C4-2B (cell line): ENCODE results near the gene TMED4.
"Not testable (repeated sequence)": the region's sequence is repeated elsewhere in the genome, so short reads cannot be mapped to it uniquely, and the experiment has no call there.

Source experiments
- H3K27ac ChIP-seq: fragments of 450-650 bp; 2 replicates; pipeline ENCODE4 v1.5.1; 2017
- ZFX ChIP-seq: fragments of 450-650 bp; IDR thresholded peaks from 2 replicates; pipeline ENCODE4 v1.6.1; 2017
- TF ChIP-seq, protein P1 (sequence below): fragments of 450-650 bp; conservative IDR thresholded peaks from 2 replicates; pipeline ENCODE4 v1.5.1; 2017; ENCODE audit warnings: mild to moderate bottlenecking

The TMED4 gene

DNA sequence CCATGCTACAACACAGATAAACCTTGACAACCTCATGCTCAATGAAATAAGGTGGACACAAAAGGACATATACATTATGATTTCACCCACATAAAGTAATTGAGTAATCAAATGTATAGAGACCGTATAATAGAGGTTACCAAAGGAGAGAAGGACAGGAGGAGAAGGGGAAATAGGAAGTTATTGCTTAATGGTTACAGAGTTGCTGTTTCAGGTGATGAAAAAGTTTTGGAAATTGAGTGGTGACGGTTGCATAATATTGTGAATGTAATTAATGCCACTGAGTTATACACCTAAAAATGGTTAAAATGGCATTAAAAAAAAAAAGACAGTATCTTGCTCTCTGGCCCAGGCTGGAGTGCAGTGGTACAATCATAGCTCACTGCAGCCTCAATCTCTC, 22.9 kb upstream of the TMED4 start:
- TF ChIP-seq ZFX = no peak
- TF ChIP-seq, protein P1, sequence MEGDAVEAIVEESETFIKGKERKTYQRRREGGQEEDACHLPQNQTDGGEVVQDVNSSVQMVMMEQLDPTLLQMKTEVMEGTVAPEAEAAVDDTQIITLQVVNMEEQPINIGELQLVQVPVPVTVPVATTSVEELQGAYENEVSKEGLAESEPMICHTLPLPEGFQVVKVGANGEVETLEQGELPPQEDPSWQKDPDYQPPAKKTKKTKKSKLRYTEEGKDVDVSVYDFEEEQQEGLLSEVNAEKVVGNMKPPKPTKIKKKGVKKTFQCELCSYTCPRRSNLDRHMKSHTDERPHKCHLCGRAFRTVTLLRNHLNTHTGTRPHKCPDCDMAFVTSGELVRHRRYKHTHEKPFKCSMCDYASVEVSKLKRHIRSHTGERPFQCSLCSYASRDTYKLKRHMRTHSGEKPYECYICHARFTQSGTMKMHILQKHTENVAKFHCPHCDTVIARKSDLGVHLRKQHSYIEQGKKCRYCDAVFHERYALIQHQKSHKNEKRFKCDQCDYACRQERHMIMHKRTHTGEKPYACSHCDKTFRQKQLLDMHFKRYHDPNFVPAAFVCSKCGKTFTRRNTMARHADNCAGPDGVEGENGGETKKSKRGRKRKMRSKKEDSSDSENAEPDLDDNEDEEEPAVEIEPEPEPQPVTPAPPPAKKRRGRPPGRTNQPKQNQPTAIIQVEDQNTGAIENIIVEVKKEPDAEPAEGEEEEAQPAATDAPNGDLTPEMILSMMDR = no peak
- no peak overlapping the region; the same call in 1 of the 2 replicates for H3K27ac ChIP-seq

DNA sequence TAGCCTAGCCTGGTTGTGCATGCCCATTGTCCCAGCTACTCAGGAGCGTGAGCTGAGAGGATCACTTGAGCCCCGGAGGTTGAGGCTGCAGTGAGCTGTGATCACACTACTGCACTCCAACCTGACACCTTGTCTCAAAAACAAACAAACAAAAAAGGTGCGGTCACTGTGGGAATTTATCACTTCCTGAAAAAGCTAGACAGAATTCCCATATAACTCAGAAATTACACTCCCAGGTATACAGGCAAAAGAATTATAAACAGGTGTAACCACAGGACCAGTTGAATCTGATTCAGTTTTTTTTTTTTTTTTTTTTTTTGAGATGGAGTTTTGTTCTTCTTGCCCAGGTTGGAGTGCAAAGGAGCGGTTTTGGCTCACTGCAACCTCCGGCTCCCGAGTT, 21.2 kb upstream of the TMED4 start:
- no peak for TF ChIP-seq ZFX
- TF ChIP-seq, protein P1 = no peak
- H3K27ac ChIP-seq = no peak overlapping the region

DNA sequence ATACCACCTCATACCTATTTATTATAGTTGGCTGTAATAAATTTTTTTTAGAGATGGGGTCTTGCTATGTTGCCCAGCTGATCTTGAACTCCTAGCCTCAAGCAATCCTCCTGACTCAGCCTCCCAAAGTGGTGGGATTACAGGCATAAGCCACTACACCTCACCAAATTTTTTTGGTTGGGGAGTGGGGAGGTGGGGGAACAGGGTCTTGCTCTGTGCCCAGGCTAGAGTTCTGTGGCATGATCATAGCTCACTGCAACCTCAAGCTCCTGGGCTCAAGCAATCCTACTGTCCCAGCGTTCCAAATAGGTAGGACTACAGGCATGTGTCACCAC, 20.5 kb upstream of the TMED4 start:
- TF ChIP-seq ZFX = no peak
- TF ChIP-seq, protein P1 = no peak
- H3K27ac ChIP-seq = no peak overlapping the region

DNA sequence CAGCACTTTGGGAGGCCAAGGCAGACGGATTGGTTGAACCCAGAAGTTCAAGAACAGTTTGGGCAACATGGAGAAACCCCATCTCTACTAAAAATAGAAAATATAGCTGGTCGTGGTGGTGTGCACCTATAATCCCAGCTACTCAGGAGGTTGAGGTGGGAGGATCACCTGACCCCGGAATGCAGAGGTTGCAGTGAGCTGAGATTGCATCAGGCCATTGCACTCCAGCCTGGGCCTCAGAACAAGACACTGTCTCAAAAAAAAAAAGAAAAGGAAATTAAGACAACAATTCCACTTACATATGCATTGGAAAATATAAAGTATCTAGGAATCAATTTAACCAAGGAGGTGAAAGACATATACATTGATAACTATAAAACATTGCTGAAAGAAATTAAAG, 17.2 kb upstream of the TMED4 start:
- no peak overlapping the region for H3K27ac ChIP-seq
- no peak for TF ChIP-seq ZFX
- TF ChIP-seq, protein P1 = no peak

DNA sequence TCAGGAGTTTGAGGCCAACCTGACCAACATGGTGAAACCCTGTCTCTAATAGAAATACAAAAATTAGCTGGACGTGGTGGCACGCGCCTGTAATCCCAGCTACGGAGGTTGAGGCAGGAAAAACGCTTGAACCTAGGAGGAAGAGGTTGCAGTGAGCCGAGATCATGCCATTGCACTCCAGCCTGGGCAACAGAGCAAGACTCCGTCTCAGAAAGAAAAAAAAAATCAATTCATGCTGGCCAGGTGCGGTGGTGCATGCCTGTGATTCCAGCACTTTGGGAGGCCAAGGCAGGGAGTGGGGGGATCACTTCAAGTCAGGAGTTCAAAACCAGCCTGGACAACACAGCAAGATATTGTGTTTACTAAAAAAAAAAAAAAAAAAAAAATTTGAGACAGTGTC, 15.2 kb upstream of the TMED4 start:
- not testable (repeated sequence) for H3K27ac ChIP-seq

DNA sequence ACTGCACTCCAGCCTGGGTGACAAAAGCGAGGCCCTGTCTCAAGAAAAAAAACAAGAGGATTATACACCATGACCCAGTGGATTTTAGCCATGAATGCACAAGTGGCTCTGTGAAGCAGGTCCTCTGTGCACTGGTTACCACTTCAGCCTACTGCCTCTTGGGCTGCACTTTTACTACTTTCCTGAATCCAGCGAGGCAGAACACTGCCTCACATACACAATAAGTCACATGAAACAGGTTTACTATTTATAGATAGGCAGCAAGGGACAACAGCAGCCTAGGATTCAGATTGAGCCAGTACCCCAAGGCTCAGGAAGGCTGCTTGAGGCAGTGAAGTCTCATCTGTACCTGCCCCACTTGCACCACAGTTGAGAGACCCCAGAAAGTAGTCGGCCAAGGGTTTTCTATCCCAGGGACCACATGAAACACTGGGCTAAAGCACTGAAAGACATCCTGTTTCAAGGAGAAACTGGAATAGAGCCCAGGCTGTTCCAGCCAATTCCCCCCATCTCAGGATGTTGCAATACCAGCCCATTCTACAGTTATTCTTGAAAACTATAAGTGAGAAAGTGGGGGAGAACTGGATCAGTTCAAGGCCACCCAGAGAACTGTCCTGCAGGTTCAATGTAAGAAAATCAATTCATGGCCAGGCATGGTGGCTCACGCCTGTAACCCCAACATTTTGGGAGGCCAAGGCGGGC, 14.1 kb upstream of the TMED4 start:
- TF ChIP-seq, protein P1 = no peak
- no peak for TF ChIP-seq ZFX
- H3K27ac ChIP-seq = no peak overlapping the region

DNA sequence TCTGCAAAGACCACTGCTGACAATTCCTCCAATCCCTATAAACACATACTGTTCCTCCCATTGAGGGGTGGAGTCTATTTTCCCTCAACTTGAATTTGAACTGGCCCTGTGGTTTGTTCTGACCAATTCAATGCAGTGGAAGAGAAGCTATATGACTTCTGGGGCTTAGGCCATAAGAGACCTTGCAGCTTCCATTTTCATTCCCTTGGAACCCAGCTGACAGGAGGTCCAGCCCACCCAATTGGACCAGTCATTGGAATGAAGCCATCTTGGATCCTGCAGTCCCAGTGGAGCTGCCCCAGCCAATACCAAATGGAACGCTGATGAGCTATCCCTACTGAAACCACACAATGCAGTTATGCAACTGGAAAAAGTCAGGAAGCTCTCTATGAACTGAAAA, 8.9 kb upstream of the TMED4 start:
- H3K27ac ChIP-seq = no peak overlapping the region
- TF ChIP-seq, protein P1 = no peak
- no peak for TF ChIP-seq ZFX
